ENCODE data around the gene MS4A5. TPM values are rescaled to one million over a fixed set of nuclear protein-coding genes. Genes with fewer than 3 reads are reported as not detected.

Gene MS4A5
- not detected in 2 replicates for total RNA-seq (2021)
- long read RNA-seq: 0 reads

GRCh38 chr11:60429272-60429671, at the start of gene MS4A5:
TSS of gene MS4A5 (plus strand) at chr11:60429572. CDS start at chr11:60429675, 103 bp downstream.
- Histone ChIP-seq H3K23ac (ENCODE audit: insufficient read length, low read depth, low read length) (no peak within 1 kb of the TSS), H3K79me2 (ENCODE audit: insufficient read depth, low read length) (no peaks in the 10 kb centered on the region), H4K5ac (ENCODE audit: insufficient read length, low read depth, low read length) (no peak within 1 kb of the TSS), H3K4me2 (ENCODE audit: insufficient read depth, insufficient read length, low read length) (no peak within 1 kb of the TSS), H3K23me2 (ENCODE audit: insufficient read length, low read depth, low read length, poor library complexity, severe bottlenecking) (no peaks in the 10 kb centered on the region), H3K18ac (ENCODE audit: insufficient read length, low read depth, low read length) (no peak within 1 kb of the TSS), H4K20me1 (ENCODE audit: control insufficient read depth, insufficient read depth, insufficient read length) (no peaks in the 10 kb centered on the region), H2BK120ac (ENCODE audit: low read depth, low read length, poor library complexity, severe bottlenecking) (no peak within 1 kb of the TSS), H3K79me1 (ENCODE audit: insufficient read depth, low read depth, low read length, poor library complexity, severe bottlenecking) (no peaks in the 10 kb centered on the region), H3K9ac (ENCODE audit: extremely low read depth, insufficient read length, low read length) (no peak within 1 kb of the TSS), H3K27ac (ENCODE audit: insufficient read length, low read depth, low read length) (no peak within 1 kb of the TSS), H2BK12ac (ENCODE audit: insufficient read length, low read depth, low read length) (no peak within 1 kb of the TSS), H3T11ph (ENCODE audit: low read length) (no peak within 1 kb of the TSS), H3K9me3 (ENCODE audit: control insufficient read depth, low read depth, low read length) (no peaks in the 10 kb centered on the region), H2BK20ac (ENCODE audit: low read depth, low read length, poor library complexity, severe bottlenecking) (no peak within 1 kb of the TSS), H2BK15ac (ENCODE audit: low read depth, low read length) (no peak within 1 kb of the TSS), H3K27me3 (ENCODE audit: insufficient read depth, low read length) (no peaks in the 10 kb centered on the region), H2AFZ (ENCODE audit: low read length) (peak within 1 kb of the TSS; percentile 42), H2BK5ac (ENCODE audit: insufficient read length, low read length) (no peak within 1 kb of the TSS), H4K8ac (replicated peaks; ENCODE audit: insufficient read length, low read depth, low read length) (no peak within 1 kb of the TSS), H3K56ac (ENCODE audit: insufficient read length, low read depth, low read length) (no peak within 1 kb of the TSS), H4K91ac (ENCODE audit: insufficient read length, low read depth, low read length) (no peak within 1 kb of the TSS), H3K4ac (ENCODE audit: low read depth, low read length) (no peak within 1 kb of the TSS), H2AK5ac (ENCODE audit: insufficient read length, low read length) (no peak within 1 kb of the TSS), H3K14ac (ENCODE audit: insufficient read depth, low read length) (no peak within 1 kb of the TSS), H3K4me1 (ENCODE audit: insufficient read depth, low read length) (no peaks in the 10 kb centered on the region)
- Mint-ChIP-seq H3K36me3 (ENCODE audit: insufficient read depth in 1 of 3, low read depth in 3 of 3) (no peaks in the 10 kb centered on the region), H3K27me3 (ENCODE audit: low read depth) (peaks cover 3% of the 10 kb centered on the region; the same call in 1 of the 2 replicates), H3K27ac (no peak within 1 kb of the TSS; a peak in 3 of 7 replicates), H3K4me3 (no peak within 1 kb of the TSS), H3K4me1 (peaks cover 0 to 4% of the 10 kb centered on the region in 2 experiments; a peak in 2 of 4 replicates), H3K9me3 (no peaks in the 10 kb centered on the region)
- TF ChIP-seq CTCF (conservative IDR thresholded peaks at IDR 0.05): no peak
- DNase-seq: no peak
- no CpG with 5 or more reads among the region's 5 CpGs for WGBS (ENCODE audit: extremely low coverage, insufficient read length, low lambda C conversion rate)

All from H9 (cell line).